Epithelial cell of proximal tubule (primary cell): ENCODE results near the gene NHSL2. TPM values are rescaled to one million over a fixed set of nuclear protein-coding genes. Genes with fewer than 3 reads are reported as not detected.
A peak's percentile ranks its signal among the peaks of the same experiment; 100 is the strongest.
"Not testable (repeated sequence)": the region's sequence is repeated elsewhere in the genome, so short reads cannot be mapped to it uniquely, and the experiment has no call there.

Experiments used
- DNase-seq: peaks from one replicate; pipeline ENCODE4 v3.0.0-alpha.2; 2011; ENCODE audit warnings: low read depth
- H3K4me3 ChIP-seq: 2 replicates; pipeline ENCODE4 v1.5.1; 2011; ENCODE audit warnings: low read depth, mild to moderate bottlenecking, low read length
- total RNA-seq: library from RNA; depleted of rRNA; stranded (reverse); fragments of >200 nt; gene quantifications from 2 replicates; pipeline ENCODE4 v1.2.3, GENCODE V29; 2015
- TF ChIP-seq, protein P1 (sequence below): conservative IDR thresholded peaks from 2 replicates; pipeline ENCODE4 v1.5.1; 2012; ENCODE audit warnings: low read depth, mild to moderate bottlenecking, low read length

NHSL2 gene
- total RNA-seq: 1.0 and 1.1 TPM in 2 replicates

- no peak for DNase-seq
- peak within 1 kb of the TSS; percentile 53 for H3K4me3 ChIP-seq
- TF ChIP-seq, protein P1, sequence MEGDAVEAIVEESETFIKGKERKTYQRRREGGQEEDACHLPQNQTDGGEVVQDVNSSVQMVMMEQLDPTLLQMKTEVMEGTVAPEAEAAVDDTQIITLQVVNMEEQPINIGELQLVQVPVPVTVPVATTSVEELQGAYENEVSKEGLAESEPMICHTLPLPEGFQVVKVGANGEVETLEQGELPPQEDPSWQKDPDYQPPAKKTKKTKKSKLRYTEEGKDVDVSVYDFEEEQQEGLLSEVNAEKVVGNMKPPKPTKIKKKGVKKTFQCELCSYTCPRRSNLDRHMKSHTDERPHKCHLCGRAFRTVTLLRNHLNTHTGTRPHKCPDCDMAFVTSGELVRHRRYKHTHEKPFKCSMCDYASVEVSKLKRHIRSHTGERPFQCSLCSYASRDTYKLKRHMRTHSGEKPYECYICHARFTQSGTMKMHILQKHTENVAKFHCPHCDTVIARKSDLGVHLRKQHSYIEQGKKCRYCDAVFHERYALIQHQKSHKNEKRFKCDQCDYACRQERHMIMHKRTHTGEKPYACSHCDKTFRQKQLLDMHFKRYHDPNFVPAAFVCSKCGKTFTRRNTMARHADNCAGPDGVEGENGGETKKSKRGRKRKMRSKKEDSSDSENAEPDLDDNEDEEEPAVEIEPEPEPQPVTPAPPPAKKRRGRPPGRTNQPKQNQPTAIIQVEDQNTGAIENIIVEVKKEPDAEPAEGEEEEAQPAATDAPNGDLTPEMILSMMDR: no peak
Observed at GRCh38 chrX:71910643-71910985, at the start of gene NHSL2. Gene NHSL2 (plus strand): TSS chrX:71910845.

GRCh38 chrX:71867680-71868079 lies 43.0 kb upstream of the NHSL2 start:
- TF ChIP-seq, protein P1: no peak
- no peak overlapping the region for H3K4me3 ChIP-seq

DNA sequence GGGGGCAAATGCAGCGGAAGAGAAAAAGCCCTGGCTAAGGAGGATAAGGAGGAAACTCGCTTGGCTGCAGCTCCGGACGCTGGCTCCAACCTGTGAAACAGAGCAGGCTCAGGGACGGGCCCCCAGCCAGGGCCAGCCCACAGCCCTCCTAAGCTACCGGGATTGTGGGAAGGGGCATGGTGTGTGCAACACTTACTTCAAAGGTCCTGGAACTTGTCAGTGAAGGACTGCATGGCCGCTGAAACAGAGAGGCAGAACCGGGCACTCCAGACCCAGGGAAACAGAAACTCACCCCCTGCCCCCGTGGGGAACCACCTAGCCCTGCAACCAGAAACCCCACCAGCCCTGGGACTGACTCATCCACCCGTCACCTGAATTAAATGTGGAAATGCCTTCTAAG lies 41.1 kb upstream of the NHSL2 start:
- DNase-seq, H3K4me3 ChIP-seq: not testable (repeated sequence)

More at GRCh38 chrX:71867680-71868079, 43.0 kb upstream of the NHSL2 start:
- DNase-seq: no peak

GRCh38 chrX:71870208-71871098 lies 40.2 kb upstream of the NHSL2 start:
- no peak for DNase-seq
- TF ChIP-seq, protein P1: peak; percentile 50
- no peak overlapping the region for H3K4me3 ChIP-seq

- TF ChIP-seq, protein P1: no peak
- no peak for DNase-seq
- no peak overlapping the region for H3K4me3 ChIP-seq
Observed at GRCh38 chrX:71871367-71871766, 39.3 kb upstream of the NHSL2 start.

DNA sequence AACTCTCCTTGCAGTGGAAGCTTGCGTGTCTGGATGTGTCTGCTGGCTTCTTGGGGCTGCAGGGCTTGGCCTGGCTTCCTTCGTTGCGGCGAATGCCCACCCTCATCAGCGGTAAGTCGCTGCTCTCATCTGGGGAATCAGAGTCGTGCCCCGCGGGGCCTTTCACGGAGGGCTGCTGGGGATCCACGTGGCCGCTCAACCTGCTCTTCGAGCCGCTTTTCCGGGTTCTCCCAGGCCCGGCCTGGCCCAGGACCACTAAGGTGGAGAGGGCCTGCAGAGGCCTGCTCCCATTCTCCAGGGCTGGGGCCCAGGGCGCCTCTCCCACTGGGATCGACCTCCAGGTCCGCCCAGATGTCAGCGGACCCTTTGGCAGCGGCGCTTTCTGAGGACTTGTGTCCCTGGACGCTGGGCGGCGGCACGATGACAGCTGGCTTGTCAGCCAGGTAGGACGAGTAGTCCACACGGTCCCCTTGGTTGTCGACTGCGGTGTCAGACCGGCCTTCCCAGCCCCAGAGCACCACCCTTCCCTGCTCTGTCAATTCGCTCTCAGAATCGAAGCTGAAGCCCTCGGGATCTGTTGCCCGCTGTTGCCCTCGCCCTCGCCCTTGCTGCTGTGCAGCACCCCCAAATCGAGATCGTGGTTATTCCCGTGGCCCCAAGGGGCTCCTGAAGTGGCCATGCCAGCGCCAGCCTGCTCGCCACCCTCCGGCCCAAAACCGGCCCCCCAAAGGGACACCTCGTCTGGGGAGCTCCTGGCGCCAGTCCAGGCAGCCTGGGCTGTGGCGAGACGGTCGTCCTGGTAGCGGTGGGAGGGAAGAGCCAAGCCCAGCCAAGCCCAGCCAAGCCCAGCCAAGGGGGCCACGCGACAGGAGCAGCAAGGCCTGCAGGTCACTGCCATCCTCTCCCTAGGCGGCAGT lies 37.8 kb upstream of the NHSL2 start:
- TF ChIP-seq, protein P1: no peak
- DNase-seq: no peak
- H3K4me3 ChIP-seq: no peak overlapping the region

DNA sequence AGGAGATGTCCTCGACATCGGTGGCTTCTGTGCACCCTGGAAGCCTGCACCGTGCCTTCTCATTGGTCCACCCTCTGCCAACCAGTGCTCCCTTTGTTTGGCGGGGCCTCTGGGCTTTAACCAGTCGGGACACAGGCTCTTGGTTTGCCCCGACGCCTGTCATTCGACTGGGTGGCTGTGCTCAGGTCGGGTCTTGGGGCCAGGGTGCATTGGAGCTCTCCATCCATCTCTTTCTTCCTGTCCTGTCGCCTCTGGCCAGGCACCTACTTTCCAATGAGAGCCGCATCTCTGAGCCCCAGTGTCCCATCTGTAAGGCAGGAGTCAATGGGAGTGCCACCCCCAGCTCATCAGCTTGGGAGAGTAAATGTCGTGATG lies 37.2 kb upstream of the NHSL2 start:
- no peak for DNase-seq
- H3K4me3 ChIP-seq: no peak overlapping the region
- TF ChIP-seq, protein P1: no peak

DNA sequence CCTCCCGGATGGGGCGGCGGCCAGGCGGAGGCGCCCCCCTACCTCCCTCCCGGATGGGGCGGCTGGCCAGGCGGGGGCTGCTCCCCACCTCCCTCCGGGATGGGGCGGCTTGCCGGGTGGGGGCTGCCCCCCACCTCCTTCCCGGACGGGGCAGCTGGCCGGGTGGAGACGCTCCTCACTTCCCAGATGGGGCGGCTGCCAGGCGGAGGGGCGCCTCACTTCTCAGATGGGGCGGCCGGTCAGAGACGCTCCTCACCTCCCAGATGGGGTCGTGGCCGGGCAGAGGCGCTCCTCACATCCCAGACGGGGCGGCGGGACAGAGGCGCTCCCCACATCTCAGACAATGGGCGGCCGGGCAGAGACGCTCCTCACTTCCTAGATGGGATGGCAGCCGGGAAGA lies 33.8 kb upstream of the NHSL2 start:
- not testable (repeated sequence) for DNase-seq, H3K4me3 ChIP-seq
